ENCODE measurements around the gene RDH11.

Gene RDH11

DNA sequence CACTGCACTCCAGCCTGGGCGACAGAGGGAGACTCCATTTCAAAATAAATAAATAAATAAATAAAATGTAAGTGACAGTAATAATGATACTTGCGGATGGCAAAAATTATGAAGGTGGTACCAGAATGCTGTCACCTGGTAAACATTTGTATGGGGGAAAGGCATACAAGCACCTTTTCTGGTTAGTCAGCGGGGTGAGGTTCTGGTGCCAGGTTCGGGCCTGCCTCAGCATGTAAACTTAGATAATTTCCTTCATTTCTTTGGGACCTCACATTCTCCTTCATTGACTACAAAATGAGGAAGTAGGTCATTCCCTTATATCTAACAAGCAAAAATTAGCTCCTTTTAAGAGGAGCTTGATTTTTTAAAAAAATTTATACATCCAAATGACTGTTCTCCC lies 31.9 kb downstream of the RDH11 start:
- TF ChIP-seq JUND (IDR thresholded peaks at IDR 0.05; ENCODE audit: low read depth) = no peak
- no peak for DNase-seq (ENCODE audit: low read depth in 1 of 2, low spot score in 1 of 2)
- in situ Hi-C loops (cut with HindIII; ENCODE audit: low pct_unique_long_range_greater_than_20kb, low sequenced_read_pairs) = no loop called here

DNA sequence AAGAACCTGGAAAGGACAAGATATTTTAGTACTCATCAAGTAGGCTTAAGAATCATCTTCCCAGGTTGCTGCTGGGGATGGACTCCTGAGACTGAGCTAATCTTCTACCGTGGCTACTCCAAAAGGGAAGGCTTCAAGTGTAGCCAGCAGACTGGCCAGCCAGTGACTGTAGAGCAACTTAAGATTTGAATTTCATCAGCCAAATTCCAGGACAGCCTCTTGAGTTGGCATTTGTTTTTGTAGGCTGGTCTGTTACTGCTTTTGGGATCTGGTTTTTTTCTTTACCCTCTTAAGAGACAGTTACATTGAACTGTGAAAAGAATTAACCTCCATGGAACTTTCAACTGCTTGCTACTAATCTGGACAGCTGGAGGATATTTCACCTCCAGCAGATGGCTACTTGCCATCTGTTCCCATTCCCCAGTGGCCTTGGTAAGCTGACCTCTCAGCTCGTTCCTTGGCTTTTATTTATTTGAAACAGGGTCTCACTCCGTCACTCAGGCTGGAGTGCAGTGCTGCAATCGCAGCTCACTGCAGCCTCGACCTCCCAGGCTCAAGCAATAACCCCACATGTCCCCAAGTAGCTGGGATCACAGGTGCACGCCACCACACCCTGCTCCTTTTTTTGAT lies 41.8 kb downstream of the RDH11 start:
- TF ChIP-seq JUND (IDR thresholded peaks at IDR 0.05; ENCODE audit: low read depth) = no peak
- in situ Hi-C loops (cut with HindIII; ENCODE audit: low pct_unique_long_range_greater_than_20kb, low sequenced_read_pairs) = no loop called here
- no peak for DNase-seq (ENCODE audit: low read depth in 1 of 2, low spot score in 1 of 2)

DNA sequence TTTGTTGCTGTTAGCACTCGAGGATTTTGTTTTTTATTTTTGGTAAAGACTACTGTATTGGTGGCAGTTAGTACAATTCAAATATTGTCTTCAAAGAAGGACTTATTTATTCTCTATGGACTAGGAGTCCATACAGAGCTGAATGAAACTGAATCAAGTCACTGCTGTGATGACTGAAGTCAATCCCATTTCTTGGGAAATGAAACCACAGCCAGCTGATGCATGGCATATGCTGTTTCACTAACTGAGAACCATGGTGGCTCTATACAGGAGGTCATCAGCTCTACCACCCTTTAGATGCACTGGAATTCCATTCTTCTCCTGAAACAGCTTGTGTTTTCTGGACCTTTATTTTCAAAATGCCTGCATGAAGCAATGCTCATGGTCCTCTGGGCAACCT lies 43.4 kb downstream of the RDH11 start:
- no peak for DNase-seq (ENCODE audit: low read depth in 1 of 2, low spot score in 1 of 2)
- in situ Hi-C loops (cut with HindIII; ENCODE audit: low pct_unique_long_range_greater_than_20kb, low sequenced_read_pairs) = no loop called here
- TF ChIP-seq JUND (IDR thresholded peaks at IDR 0.05; ENCODE audit: low read depth) = no peak

DNA sequence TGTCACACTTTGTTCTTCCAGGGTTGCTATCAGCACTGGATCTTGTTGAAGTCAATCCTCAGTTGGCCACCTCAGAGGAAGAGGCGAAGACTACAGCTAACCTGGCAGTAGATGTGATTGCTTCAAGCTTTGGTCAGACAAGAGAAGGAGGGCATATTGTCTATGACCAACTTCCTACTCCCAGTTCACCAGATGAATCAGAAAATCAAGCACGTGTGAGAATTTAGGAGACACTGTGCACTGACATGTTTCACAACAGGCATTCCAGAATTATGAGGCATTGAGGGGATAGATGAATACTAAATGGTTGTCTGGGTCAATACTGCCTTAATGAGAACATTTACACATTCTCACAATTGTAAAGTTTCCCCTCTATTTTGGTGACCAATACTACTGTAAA lies 44.9 kb downstream of the RDH11 start:
- DNase-seq (ENCODE audit: low read depth in 1 of 2, low spot score in 1 of 2) = no peak
- no peak for TF ChIP-seq JUND (IDR thresholded peaks at IDR 0.05; ENCODE audit: low read depth)
- in situ Hi-C loops (cut with HindIII; ENCODE audit: low pct_unique_long_range_greater_than_20kb, low sequenced_read_pairs) = no loop called here

DNA sequence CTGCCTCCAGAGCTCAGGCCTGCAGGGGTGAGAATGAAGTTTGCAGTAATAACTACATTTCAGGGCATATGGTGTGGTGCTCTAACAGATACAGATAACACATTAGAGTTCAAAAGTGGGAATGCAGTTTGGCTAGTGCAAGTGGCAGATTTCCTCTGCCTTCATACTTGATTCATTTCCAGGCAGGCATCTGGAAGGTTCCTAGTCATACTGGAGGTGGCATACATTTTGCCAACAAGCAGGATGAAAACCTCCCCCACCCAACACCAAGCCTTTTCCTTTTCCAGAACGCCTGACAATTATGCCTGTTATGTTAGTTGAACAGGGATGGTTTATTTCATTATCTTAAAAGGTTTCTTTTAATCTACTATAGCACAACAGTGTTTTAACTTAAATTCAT lies 45.4 kb downstream of the RDH11 start:
- TF ChIP-seq JUND (IDR thresholded peaks at IDR 0.05; ENCODE audit: low read depth) = no peak
- in situ Hi-C loops (cut with HindIII; ENCODE audit: low pct_unique_long_range_greater_than_20kb, low sequenced_read_pairs) = no loop called here
- no peak for DNase-seq (ENCODE audit: low read depth in 1 of 2, low spot score in 1 of 2)

DNA sequence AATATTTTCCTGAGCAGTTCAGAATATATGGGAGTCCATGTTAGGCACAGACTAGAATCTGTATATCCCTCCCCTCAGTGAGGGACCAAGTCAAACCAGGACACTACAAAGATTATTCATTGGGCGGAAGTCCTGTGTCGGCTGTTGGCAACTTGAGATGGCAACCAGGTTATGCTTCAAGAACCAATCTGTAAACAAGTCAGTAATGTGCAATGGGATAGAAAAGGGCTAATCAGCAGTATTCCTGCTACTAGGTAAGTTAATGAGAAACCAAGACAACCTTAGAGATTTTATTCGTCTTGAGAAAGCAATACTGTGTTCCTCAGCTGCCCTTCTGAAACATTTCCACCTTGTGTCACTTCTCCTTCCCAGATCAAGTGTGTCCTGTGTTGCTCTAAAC lies 49.4 kb downstream of the RDH11 start:
- in situ Hi-C loops (cut with HindIII; ENCODE audit: low pct_unique_long_range_greater_than_20kb, low sequenced_read_pairs) = no loop called here
- DNase-seq (ENCODE audit: low read depth in 1 of 2, low spot score in 1 of 2) = no peak
- no peak for TF ChIP-seq JUND (IDR thresholded peaks at IDR 0.05; ENCODE audit: low read depth)

DNA sequence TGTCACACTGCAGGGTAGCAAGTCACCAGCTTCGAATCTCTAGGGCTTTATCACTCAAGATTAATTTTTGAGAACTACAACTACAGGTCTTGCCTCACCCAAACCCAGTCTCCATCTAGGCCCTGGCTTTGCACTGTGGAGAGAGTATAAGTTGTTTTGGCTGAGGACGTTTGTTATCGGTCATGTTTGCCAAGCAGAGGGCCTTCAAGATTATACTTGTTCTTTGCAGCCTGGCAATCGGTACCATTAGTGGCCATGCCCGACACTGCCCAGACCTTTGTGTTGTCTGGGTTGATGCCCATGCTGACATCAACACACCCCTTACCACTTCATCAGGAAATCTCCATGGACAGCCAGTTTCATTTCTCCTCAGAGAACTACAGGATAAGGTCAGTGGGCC lies 50.1 kb downstream of the RDH11 start:
- DNase-seq (ENCODE audit: low read depth in 1 of 2, low spot score in 1 of 2) = no peak
- TF ChIP-seq JUND (IDR thresholded peaks at IDR 0.05; ENCODE audit: low read depth) = no peak
- in situ Hi-C loops (cut with HindIII; ENCODE audit: low pct_unique_long_range_greater_than_20kb, low sequenced_read_pairs) = no loop called here

DNA sequence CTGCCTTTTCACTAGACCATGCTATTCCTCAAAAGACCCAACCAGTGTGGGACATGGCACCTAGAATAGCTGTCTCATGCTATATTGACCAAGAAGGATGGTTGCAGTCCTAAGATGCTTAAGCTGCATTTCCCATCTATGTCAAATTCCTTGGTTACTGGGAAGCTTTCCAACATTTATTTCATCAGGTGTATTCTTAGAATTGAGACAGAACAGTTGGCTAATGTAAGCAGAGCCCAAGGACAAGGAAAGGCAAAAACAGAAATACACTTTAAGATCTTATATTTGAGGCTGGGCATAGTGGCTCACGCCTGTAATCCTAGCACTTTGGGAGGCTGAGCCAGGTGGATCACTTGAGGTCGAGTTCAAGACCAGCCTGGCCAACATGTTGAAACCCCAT lies 51.1 kb downstream of the RDH11 start:
- DNase-seq (ENCODE audit: low read depth in 1 of 2, low spot score in 1 of 2) = no peak
- TF ChIP-seq JUND (IDR thresholded peaks at IDR 0.05; ENCODE audit: low read depth) = no peak
- in situ Hi-C loops (cut with HindIII; ENCODE audit: low pct_unique_long_range_greater_than_20kb, low sequenced_read_pairs) = no loop called here

DNA sequence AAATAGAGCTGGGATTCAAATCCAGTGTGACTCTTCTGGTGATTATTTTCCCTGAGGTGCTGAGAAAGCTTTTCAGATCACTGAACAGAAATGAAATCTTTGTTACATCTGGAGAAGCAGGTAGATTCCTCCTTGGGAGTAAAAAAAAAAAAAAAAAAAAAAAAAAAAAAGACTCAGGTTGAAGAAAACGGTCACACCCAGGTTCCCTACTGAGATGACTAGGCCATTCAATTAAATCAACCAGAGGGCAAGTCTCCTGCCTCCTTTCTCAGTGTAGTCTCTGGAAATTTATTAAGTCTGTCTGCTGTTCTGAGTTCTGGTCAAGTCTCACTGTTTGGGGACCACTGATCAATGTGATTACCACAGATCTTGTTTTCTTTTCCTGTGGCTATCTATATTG lies 51.9 kb downstream of the RDH11 start:
- in situ Hi-C loops (cut with HindIII; ENCODE audit: low pct_unique_long_range_greater_than_20kb, low sequenced_read_pairs) = no loop called here
- no peak for DNase-seq (ENCODE audit: low read depth in 1 of 2, low spot score in 1 of 2)
- no peak for TF ChIP-seq JUND (IDR thresholded peaks at IDR 0.05; ENCODE audit: low read depth)

DNA sequence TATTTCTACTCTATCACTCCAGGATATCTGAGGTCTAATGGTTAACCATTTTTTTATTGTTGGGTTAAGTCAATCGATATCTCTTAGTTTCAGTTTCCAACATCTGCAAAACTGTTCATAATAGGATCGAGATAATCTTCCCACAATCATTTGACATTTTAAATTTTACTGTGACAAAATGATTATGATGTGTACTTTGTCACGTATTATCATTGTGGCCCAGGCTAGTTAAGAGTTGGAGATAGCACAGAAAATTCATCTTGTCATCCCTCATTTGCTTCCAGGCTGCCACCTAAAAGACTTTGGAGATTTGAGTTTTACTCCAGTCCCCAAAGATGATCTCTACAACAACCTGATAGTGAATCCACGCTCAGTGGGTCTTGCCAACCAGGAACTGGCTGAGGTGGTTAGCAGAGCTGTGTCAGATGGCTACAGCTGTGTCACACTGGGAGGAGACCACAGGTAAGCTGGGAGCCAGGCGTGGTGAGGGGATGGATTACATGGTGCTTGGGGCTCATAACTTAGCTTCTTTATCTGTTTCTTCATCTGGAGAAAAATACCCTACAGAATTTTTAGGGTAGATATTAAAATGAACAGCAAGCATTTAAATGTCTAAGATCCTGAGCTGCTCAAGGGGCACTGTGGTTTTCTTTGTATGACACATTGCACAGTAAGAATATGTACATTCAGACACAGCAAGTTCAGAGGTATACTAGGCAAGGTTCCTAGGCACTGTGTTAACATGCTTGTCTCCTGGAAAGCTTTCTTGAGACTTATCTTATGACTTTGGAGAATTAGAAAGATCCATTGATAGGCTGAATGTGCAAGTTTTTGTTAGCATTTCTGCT lies 53.4 kb downstream of the RDH11 start:
- DNase-seq (ENCODE audit: low read depth in 1 of 2, low spot score in 1 of 2) = no peak
- no peak for TF ChIP-seq JUND (IDR thresholded peaks at IDR 0.05; ENCODE audit: low read depth)
- in situ Hi-C loops (cut with HindIII; ENCODE audit: low pct_unique_long_range_greater_than_20kb, low sequenced_read_pairs) = no loop called here

DNA sequence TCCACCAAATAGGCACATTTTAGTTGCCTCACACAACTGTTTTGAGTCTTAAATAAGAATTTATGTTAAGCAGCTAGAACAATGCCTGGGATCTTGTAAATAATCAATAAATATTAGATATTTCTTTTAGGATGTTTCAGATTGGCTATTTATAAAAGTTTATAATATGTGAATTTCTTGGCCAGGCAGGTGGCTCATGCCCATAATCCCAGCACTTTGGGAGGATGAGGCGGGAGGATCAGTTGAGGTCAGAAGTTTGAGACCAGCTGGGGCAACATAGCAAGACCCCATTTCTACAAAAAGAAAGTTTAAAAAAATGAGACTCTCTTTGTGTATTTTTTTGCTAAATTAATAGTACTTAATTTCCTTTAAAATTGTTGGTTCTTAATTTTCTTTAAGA lies 54.1 kb downstream of the RDH11 start:
- in situ Hi-C loops (cut with HindIII; ENCODE audit: low pct_unique_long_range_greater_than_20kb, low sequenced_read_pairs) = no loop called here
- no peak for DNase-seq (ENCODE audit: low read depth in 1 of 2, low spot score in 1 of 2)
- TF ChIP-seq JUND (IDR thresholded peaks at IDR 0.05; ENCODE audit: low read depth) = no peak

DNA sequence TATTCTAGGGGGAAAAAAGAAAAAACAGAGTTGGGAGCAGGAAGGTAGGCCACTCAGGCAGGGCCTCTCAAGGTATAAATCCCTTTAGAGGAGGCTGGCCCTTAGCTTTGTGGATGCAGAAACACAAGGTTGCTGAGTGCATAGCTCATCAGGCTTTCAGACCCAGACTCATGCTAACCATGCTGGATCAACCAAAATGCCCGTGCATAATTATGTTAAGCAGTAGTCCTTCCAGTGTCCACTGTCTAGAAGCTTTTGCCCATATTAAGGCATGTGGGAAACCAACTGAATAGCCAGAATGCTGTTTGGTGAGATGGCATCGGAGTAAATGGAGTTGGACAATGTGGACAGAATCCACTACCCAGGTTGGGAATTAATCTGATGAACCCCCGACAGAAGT lies 56.9 kb downstream of the RDH11 start:
- DNase-seq (ENCODE audit: low read depth in 1 of 2, low spot score in 1 of 2) = no peak
- no peak for TF ChIP-seq JUND (IDR thresholded peaks at IDR 0.05; ENCODE audit: low read depth)
- in situ Hi-C loops (cut with HindIII; ENCODE audit: low pct_unique_long_range_greater_than_20kb, low sequenced_read_pairs) = no loop called here

DNA sequence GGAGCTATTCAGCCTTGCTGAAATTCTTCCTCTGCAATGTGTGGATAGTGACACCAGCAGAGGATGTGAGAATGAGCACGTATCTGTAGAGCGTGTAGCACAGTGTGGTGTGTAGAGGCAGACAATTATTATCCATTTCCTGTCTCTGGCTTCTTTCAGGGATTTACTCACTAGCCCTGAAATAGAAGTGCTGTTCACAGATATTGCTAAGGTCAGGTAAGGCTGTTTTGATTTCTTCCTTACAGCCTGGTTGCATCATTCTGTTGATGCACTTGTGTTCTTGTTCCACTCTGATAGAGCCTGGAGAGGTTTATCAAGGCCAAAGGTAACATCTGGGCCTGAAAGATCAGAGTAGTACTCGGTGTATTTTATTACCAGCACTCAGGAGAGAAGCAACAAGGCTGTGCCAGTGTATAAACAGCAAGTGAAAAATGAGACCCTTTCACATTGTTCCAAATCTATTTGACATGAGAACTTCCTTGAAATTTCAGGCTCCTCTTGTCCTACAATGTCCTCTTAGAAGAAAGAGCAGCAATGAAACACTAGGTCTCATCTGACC lies 59.1 kb downstream of the RDH11 start:
- DNase-seq (ENCODE audit: low read depth in 1 of 2, low spot score in 1 of 2) = no peak
- in situ Hi-C loops (cut with HindIII; ENCODE audit: low pct_unique_long_range_greater_than_20kb, low sequenced_read_pairs) = no loop called here
- TF ChIP-seq JUND (IDR thresholded peaks at IDR 0.05; ENCODE audit: low read depth) = no peak

Measured in T47D (cell line).